WI38 (cell line): ENCODE measurements around the gene SP4.

Source experiments
- H3K4me3 ChIP-seq: 2 replicates; pipeline ENCODE4 v1.5.1; 2011; ENCODE audit warnings: low read depth, mild to moderate bottlenecking, control low read depth, low read length
- CTCF ChIP-seq: IDR thresholded peaks from 2 replicates; pipeline ENCODE4 v1.5.1; 2012; ENCODE audit warnings: low read depth, mild to moderate bottlenecking, control low read depth, low read length

The SP4 gene

GRCh38 chr7:21412410-21412851 lies 15.5 kb upstream of the SP4 start:
- no peak overlapping the region for H3K4me3 ChIP-seq
- no peak for TF ChIP-seq CTCF

- TF ChIP-seq CTCF = no peak
- H3K4me3 ChIP-seq = no peak overlapping the region
Measured at GRCh38 chr7:21412957-21413356, 14.9 kb upstream of the SP4 start.

- H3K4me3 ChIP-seq = no peak overlapping the region
- TF ChIP-seq CTCF = no peak
Measured at GRCh38 chr7:21413502-21413901, 14.4 kb upstream of the SP4 start.

- no peak overlapping the region for H3K4me3 ChIP-seq
- TF ChIP-seq CTCF = no peak
Measured at GRCh38 chr7:21414795-21415393, 13.0 kb upstream of the SP4 start.

GRCh38 chr7:21417647-21418046 lies 10.2 kb upstream of the SP4 start:
- TF ChIP-seq CTCF = no peak
- H3K4me3 ChIP-seq = no peak overlapping the region

- no peak for TF ChIP-seq CTCF
Measured at GRCh38 chr7:21422751-21423150, 5.1 kb upstream of the SP4 start.

GRCh38 chr7:21425290-21425689 lies 2.6 kb upstream of the SP4 start:
- no peak for TF ChIP-seq CTCF
- H3K4me3 ChIP-seq = no peak overlapping the region

More at GRCh38 chr7:21422751-21423150, 5.1 kb upstream of the SP4 start:
- H3K4me3 ChIP-seq = no peak overlapping the region
